ENCODE data around the gene CBFA2T2. TPM values are rescaled to one million over a fixed set of nuclear protein-coding genes. Genes with fewer than 3 reads are reported as not detected.

The CBFA2T2 gene
- total and polyA plus RNA-seq, 8 donors: 2.9 to 29.9 (median 12.0) TPM

DNA sequence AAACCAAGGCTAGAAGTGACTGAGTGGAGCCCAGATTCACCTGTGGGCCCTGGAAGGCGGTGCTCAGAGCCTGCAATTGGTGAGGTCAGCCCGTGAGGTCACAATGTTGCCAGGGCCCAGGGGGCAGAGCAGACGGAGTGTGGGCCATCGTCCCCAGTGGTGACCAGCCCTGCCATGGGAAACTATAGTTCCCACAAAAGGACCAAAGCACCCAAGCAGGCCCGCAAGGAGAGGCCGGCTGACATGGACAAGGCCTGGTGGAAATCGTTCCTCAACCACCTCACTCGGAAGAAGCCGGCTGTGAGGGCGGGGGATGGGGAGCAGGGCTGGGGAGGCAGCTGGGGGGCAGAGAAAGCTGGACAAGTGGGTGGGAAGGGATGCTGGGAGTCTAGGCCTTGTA, 172.3 kb downstream of the CBFA2T2 start, which contains the start of gene C20orf144:
TSS of gene C20orf144 (plus strand) at position 156 of the 400 bp plus-strand sequence. CDS start at position 175, 19 bp downstream.
- H3K4me3 ChIP-seq: peak within 1 kb of the TSS; percentile 68 to 90 (median 77)
- intact Hi-C loops (cut with DNase I; ENCODE audit: low total_unique reads): no loop called here
- H3K9me3 ChIP-seq: no peaks in the 10 kb centered on the region
- no peaks in the 10 kb centered on the region for H3K27me3 ChIP-seq
- DNase-seq: peak in 1 of 2 donors; percentile 12
- 90 to 96% (median 95%) methylated on average over 8 to 10 of the region's 10 CpGs for WGBS, 5 donors
- H3K27ac ChIP-seq: peak within 1 kb of the TSS; percentile 87 to 96 (median 93)
- H3K36me3 ChIP-seq: peaks cover 27 to 35% (median 33%) of the 10 kb centered on the region in 4 donors
- H3K4me1 ChIP-seq: peaks cover 20 to 46% (median 40%) of the 10 kb centered on the region in 4 donors
- TF ChIP-seq, protein P1, sequence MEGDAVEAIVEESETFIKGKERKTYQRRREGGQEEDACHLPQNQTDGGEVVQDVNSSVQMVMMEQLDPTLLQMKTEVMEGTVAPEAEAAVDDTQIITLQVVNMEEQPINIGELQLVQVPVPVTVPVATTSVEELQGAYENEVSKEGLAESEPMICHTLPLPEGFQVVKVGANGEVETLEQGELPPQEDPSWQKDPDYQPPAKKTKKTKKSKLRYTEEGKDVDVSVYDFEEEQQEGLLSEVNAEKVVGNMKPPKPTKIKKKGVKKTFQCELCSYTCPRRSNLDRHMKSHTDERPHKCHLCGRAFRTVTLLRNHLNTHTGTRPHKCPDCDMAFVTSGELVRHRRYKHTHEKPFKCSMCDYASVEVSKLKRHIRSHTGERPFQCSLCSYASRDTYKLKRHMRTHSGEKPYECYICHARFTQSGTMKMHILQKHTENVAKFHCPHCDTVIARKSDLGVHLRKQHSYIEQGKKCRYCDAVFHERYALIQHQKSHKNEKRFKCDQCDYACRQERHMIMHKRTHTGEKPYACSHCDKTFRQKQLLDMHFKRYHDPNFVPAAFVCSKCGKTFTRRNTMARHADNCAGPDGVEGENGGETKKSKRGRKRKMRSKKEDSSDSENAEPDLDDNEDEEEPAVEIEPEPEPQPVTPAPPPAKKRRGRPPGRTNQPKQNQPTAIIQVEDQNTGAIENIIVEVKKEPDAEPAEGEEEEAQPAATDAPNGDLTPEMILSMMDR (IDR thresholded peaks at IDR 0.05): no peak
- no peak for TF ChIP-seq POLR2AphosphoS5 (IDR thresholded peaks at IDR 0.05)
- TF ChIP-seq POLR2A (IDR thresholded peaks at IDR 0.05): no peak
- TF ChIP-seq EP300 (IDR thresholded peaks at IDR 0.05): no peak

DNA sequence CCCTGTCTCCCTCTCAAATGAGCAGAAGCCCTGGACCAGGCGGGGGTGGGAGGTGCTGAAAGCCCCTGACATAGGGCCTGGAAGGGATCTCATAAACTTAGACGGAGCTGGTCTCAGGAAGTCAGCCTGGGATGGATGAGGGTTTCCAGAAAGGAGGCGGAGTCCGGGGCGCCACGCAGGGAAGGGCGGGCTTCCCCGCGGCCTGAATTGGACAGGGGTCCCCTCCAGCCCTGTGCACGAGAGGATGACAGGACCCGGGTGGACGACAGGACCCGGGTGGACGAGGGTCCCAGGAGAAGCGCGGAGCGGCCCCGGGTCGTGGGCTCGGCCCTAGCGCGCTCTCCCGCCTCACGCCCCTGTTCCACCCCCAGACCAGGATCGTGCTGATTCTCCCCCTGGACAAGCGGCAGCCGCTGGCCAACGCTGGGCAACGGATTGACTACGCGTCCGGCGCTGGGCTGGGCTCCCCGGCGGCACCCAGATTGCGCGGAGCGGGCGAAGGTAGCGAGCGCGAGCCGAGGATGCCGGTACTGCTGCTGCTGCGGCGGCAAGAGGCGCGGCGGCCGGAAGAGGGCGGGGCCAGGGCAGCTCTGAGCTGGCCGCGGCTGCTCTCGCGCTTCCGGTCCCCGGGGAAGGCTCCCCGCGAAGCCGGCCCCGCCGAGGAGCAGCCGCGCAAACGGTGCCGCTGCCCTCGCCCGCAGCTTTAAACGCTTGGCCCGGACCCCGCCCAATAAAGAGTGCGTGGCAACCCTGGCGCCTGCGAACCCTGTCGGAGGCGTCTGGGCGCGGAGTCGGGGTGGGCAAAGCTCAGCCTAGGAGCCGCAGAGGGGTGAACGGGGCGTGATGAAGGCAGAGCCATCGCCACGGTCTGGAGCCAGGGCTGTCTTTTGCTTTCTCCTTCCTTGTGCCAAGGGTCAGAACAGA, 173.5 kb downstream of the CBFA2T2 start:
- DNase-seq: peak; percentile 86 to 96
- Histone ChIP-seq H3K4me1 (peaks cover 27 to 58% (median 52%) of the 10 kb centered on the region in 4 donors), H3K27me3 (no peaks in the 10 kb centered on the region), H3K27ac (peak overlapping the region; percentile 87 to 96 (median 93)), H3K4me3 (peak overlapping the region; percentile 68 to 90 (median 77)), H3K36me3 (peaks cover 21 to 25% (median 22%) of the 10 kb centered on the region in 4 donors), H3K9me3 (no peaks in the 10 kb centered on the region)
- 0 to 3% (median 1%) methylated on average over 22 to 84 of the region's 84 CpGs for WGBS, 5 donors
- TF ChIP-seq POLR2AphosphoS5 (IDR thresholded peaks at IDR 0.05) (peak in 2 of 3 donors; percentile 25 to 88), EP300 (IDR thresholded peaks at IDR 0.05) (no peak), POLR2A (IDR thresholded peaks at IDR 0.05) (peak in 1 of 4 donors; percentile 14)
- TF ChIP-seq, protein P1 (IDR thresholded peaks at IDR 0.05): no peak
- intact Hi-C loops (cut with DNase I; ENCODE audit: low total_unique reads): no loop called here

DNA sequence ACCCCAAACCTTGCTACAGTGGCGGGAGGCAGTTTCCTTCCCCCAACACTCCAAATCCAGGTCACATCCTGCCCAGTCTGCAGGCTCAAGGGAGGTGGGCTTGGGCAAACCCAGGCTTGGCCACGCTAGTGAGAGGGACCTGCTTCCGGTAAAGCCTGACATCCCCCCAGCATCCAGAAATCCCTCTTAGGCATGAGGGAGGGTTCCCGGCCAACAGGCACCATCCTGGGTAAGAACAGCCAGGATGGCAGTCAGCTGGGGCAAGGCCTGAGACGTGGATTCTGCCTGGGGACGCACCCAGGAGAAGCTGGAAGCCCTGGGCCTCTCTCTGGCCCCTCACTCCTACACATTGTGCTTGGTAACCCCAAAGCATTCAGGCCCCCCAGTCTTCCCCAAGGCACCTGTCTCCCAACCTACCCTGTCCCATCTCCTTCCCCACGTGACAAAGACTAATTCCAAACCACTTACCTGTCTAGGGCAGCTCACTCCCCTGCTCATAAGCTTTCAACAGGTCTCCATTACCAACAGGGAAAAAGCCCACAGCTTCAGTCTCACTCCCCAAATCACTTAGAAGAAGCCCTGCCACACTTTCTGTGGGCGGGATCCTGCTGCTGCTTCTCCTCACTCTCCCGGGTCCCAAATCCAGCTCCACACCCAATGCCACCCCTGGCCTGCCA, 174.3 kb downstream of the CBFA2T2 start:
- H3K27me3 ChIP-seq: no peaks in the 10 kb centered on the region
- peak overlapping the region; percentile 68 to 90 (median 77) for H3K4me3 ChIP-seq
- no peak for TF ChIP-seq POLR2A (IDR thresholded peaks at IDR 0.05)
- no peak for TF ChIP-seq EP300 (IDR thresholded peaks at IDR 0.05)
- TF ChIP-seq POLR2AphosphoS5 (IDR thresholded peaks at IDR 0.05): no peak
- TF ChIP-seq, protein P1 (IDR thresholded peaks at IDR 0.05): no peak
- intact Hi-C loops (cut with DNase I; ENCODE audit: low total_unique reads): no loop called here
- H3K36me3 ChIP-seq: peaks cover 14 to 25% (median 21%) of the 10 kb centered on the region in 4 donors
- 40 to 53% (median 42%) methylated on average over 4 to 9 of the region's 9 CpGs for WGBS, 5 donors
- H3K9me3 ChIP-seq: no peaks in the 10 kb centered on the region
- DNase-seq: no peak
- H3K27ac ChIP-seq: peak overlapping the region; percentile 87 to 96 (median 93)
- peaks cover 27 to 64% (median 57%) of the 10 kb centered on the region in 4 donors for H3K4me1 ChIP-seq

DNA sequence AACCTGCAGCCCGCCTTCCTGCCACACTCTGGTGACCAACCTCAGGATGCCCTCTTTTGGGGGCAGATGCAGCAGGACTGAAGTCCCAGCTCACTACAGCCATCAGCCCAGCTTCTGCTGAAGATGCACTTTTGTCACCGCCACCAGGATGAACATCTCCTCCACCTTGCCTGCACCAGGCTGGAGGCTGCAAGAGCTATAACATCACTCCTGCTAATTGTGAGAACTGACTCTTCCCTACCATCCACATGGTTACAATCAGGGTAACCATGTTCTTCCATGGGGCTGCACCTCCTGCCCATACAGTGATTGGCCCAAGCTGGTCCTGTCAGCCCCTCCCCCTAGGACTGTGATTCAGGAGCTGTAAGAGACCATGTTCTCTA, 174.9 kb downstream of the CBFA2T2 start:
- no peaks in the 10 kb centered on the region for H3K9me3 ChIP-seq
- H3K27me3 ChIP-seq: no peaks in the 10 kb centered on the region
- peaks cover 9 to 25% (median 19%) of the 10 kb centered on the region in 4 donors for H3K36me3 ChIP-seq
- WGBS, 5 donors: 98 to 100% (median 100%) methylated on average over 1 to 2 of the region's 2 CpGs
- H3K27ac ChIP-seq: peak overlapping the region in 4 of 5 donors; percentile 89 to 96 (median 94)
- TF ChIP-seq POLR2AphosphoS5 (IDR thresholded peaks at IDR 0.05) (no peak), POLR2A (IDR thresholded peaks at IDR 0.05) (no peak), EP300 (IDR thresholded peaks at IDR 0.05) (no peak)
- TF ChIP-seq, protein P1 (IDR thresholded peaks at IDR 0.05): no peak
- DNase-seq: no peak
- intact Hi-C loops (cut with DNase I; ENCODE audit: low total_unique reads): no loop called here
- no peak overlapping the region for H3K4me3 ChIP-seq
- peaks cover 27 to 69% (median 61%) of the 10 kb centered on the region in 4 donors for H3K4me1 ChIP-seq

Measured in stomach (tissue), 9 donors.